GM12872 (cell line): Measurements from ENCODE around the gene SNCG.

Experiments
- CTCF ChIP-seq: IDR thresholded peaks from 3 replicates; pipeline ENCODE4 v1.5.1; 2011; ENCODE audit warnings: low read depth, mild to moderate bottlenecking, low read length, moderate library complexity; ENCODE audit not compliant: insufficient read depth

SNCG gene

GRCh38 chr10:86972613-86973380, 14.4 kb downstream of the SNCG start:
- TF ChIP-seq CTCF = no peak

- no peak for TF ChIP-seq CTCF
These were observed 16.1 kb downstream of the SNCG start for GRCh38 chr10:86974484-86974883.

GRCh38 chr10:86976362-86977056, 18.1 kb downstream of the SNCG start:
- TF ChIP-seq CTCF = no peak

GRCh38 chr10:86979296-86979818, 21.0 kb downstream of the SNCG start:
- no peak for TF ChIP-seq CTCF

GRCh38 chr10:86979977-86980448, 21.6 kb downstream of the SNCG start:
- TF ChIP-seq CTCF = no peak

GRCh38 chr10:86981716-86982115, 23.3 kb downstream of the SNCG start:
- TF ChIP-seq CTCF = no peak

- TF ChIP-seq CTCF = no peak
These were observed 30.1 kb downstream of the SNCG start for GRCh38 chr10:86988520-86988919.
